Activated T-helper 17 cell treated with anti-CD3 and anti-CD28 coated beads, Interleukin-2, amount 50 U/mL, for 72 hours (primary cell): ENCODE data around the gene PDE3A. TPM values are rescaled to one million over a fixed set of nuclear protein-coding genes. Genes with fewer than 3 reads are reported as not detected.
"Not testable (repeated sequence)": the region's sequence is repeated elsewhere in the genome, so short reads cannot be mapped to it uniquely, and the experiment has no call there.

Experiments
- ATAC-seq: fragments of 150-1000 bp; cut with Tn5 transposase; replicated peaks from 2 replicates; pipeline ENCODE4 v1.10.0; 2021; ENCODE audit warnings: mild to moderate bottlenecking, moderate library complexity
- H3K27ac Mint-ChIP-seq: one replicate; pipeline ENCODE4 v1.8.0; 2022; ENCODE audit warnings: mixed read lengths
- H3K27me3 Mint-ChIP-seq: one replicate; pipeline ENCODE4 v1.8.0; 2022; ENCODE audit warnings: mixed read lengths
- H3K36me3 Mint-ChIP-seq: one replicate; pipeline ENCODE4 v1.8.0; 2022; ENCODE audit warnings: low read depth, mild to moderate bottlenecking, mixed read lengths
- H3K4me1 Mint-ChIP-seq: one replicate; pipeline ENCODE4 v1.8.0; 2022; ENCODE audit warnings: mixed read lengths
- H3K4me3 Mint-ChIP-seq: one replicate; pipeline ENCODE4 v1.8.0; 2022; ENCODE audit warnings: mild to moderate bottlenecking, mixed read lengths
- H3K9me3 Mint-ChIP-seq: one replicate; pipeline ENCODE4 v1.8.0; 2022; ENCODE audit warnings: mixed read lengths
- total RNA-seq, 2 donors: library from RNA; stranded (reverse); gene quantifications; one replicate each; pipeline ENCODE4 v1.2.3, GENCODE V29; 2022

PDE3A gene
- total RNA-seq, 2 donors from 2014 or later = not detected

DNA sequence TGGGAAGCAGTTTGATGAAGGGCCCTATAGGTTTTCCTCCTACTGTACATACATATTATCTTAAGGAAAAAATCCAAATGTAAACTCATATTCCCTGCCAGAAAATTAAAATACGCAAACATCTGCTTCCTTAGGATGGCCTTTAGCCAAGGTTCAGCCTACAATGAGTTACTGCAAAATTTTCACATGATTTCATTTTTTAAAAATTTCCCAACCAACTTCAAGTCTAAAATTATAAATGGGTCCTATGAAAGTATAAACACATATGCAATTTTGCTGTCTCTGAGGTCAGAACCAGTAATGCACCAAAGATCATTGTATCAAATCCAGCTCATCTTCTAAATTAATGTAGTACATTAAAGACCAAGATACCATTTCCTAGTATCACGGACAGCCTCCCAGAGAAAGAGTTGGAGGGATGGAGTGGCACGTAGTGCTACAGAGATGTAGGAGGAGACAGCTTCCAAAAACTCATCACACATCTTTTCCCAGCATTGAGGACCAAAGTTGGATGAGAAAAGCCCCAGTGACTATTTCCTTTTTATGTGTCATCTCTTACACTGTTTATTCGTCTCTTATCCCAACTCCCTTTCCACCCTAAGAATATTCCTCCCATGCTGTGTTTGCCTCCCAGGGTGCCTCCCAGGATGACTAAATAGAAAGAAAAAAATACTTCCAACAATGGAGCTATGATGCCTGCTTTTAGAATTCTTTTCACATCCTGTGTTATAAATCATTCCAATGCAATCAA is 234.5 kb downstream of the PDE3A start:
- no peak for ATAC-seq
- H3K36me3 Mint-ChIP-seq = no peaks in the 10 kb centered on the region
- no peaks in the 10 kb centered on the region for H3K9me3 Mint-ChIP-seq
- no peak overlapping the region for H3K4me3 Mint-ChIP-seq
- H3K27me3 Mint-ChIP-seq = no peaks in the 10 kb centered on the region
- H3K27ac Mint-ChIP-seq = no peak overlapping the region
- H3K4me1 Mint-ChIP-seq = no peaks in the 10 kb centered on the region

DNA sequence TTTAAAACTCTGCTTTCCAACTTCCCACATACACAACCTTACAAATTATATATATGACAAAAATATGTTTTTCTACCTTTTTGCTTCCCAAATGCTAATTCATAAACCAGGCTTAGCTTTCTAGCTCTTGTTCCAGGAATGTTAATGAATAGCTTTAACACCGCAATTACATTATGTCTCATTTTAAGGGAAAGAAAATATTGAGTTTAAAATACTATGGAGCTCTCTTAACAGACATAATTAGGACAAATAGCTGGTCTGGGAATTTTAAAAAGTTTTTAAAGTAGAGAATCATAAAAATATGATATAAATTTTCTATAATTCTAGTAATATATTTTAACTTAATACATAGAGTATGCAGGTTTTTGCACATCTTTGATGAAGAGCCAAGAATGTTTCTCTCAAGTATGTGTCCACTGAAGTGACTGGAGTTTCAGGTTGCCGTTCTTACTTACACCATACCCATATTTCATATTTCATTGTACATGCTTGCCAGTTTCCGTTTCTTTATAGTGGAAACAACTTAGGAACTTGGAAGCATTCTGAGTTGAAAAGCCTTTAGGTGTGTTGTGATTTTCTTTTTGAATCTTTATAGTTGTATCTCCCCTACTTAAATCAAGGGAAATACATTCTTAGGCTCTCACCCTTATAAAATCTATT is 236.2 kb downstream of the PDE3A start:
- no peaks in the 10 kb centered on the region for H3K36me3 Mint-ChIP-seq
- no peak for ATAC-seq
- no peak overlapping the region for H3K4me3 Mint-ChIP-seq
- no peaks in the 10 kb centered on the region for H3K9me3 Mint-ChIP-seq
- no peak overlapping the region for H3K27ac Mint-ChIP-seq
- H3K27me3 Mint-ChIP-seq = no peaks in the 10 kb centered on the region
- H3K4me1 Mint-ChIP-seq = no peaks in the 10 kb centered on the region

- not testable (repeated sequence) for H3K27me3 Mint-ChIP-seq, H3K4me3 Mint-ChIP-seq, H3K9me3 Mint-ChIP-seq, H3K4me1 Mint-ChIP-seq, H3K27ac Mint-ChIP-seq, ATAC-seq, H3K36me3 Mint-ChIP-seq
Measured at GRCh38 chr12:20615020-20615419, 246.7 kb downstream of the PDE3A start.

DNA sequence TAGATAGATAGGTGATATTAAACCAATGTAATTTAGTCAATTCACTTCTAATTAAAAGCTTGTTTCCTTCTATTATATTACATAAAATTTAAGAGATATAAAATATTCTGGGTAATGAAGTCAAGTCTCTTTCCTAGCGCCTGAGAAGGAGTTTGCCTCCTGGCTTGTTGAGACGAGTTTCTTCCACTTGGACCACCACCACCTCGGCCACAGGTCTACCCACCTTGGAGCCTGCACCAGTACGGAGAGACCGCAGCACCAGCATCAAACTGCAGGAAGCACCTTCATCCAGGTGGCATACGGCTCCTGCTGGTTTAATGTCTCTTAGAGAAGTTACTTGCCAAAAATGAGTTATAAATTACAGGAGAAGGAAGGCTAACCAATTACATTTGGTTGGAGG is 247.8 kb downstream of the PDE3A start:
- Mint-ChIP-seq H3K9me3 (no peaks in the 10 kb centered on the region), H3K36me3 (no peaks in the 10 kb centered on the region), H3K27me3 (peaks cover 3% of the 10 kb centered on the region), H3K4me1 (no peaks in the 10 kb centered on the region), H3K4me3 (no peak overlapping the region), H3K27ac (no peak overlapping the region)
- ATAC-seq = no peak

GRCh38 chr12:20620261-20620660 is 251.9 kb downstream of the PDE3A start:
- Mint-ChIP-seq H3K9me3 (no peaks in the 10 kb centered on the region), H3K36me3 (no peaks in the 10 kb centered on the region), H3K27ac (no peak overlapping the region), H3K4me1 (no peaks in the 10 kb centered on the region), H3K4me3 (no peak overlapping the region), H3K27me3 (peaks cover 3% of the 10 kb centered on the region)
- ATAC-seq = no peak

- Mint-ChIP-seq H3K4me3 (no peak overlapping the region), H3K36me3 (no peaks in the 10 kb centered on the region), H3K9me3 (no peaks in the 10 kb centered on the region), H3K27ac (no peak overlapping the region), H3K4me1 (no peaks in the 10 kb centered on the region), H3K27me3 (no peaks in the 10 kb centered on the region)
- ATAC-seq = no peak
Measured at GRCh38 chr12:20624718-20625117, 256.4 kb downstream of the PDE3A start.

DNA sequence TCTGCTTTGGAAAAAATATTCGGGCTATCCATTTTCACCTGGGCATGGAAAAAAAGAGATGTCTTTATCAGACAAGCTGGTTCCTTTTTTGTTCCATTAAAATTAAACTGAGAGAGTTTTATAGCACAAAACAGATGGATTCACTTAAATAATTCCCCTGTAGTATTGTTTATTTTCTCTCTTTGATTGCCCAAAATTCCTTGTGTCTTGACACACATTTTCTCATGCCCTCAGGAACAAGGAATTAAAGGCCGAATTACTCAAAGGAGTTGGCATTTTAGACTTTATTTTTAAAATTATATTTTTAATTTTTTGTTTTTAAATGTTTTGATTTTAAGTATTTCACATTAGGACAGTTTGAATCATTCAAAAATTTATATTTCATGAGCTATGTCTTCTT is 257.2 kb downstream of the PDE3A start:
- Mint-ChIP-seq H3K9me3 (no peaks in the 10 kb centered on the region), H3K27ac (no peak overlapping the region), H3K4me1 (no peaks in the 10 kb centered on the region), H3K27me3 (no peaks in the 10 kb centered on the region), H3K4me3 (no peak overlapping the region), H3K36me3 (no peaks in the 10 kb centered on the region)
- ATAC-seq = no peak

- Mint-ChIP-seq H3K27ac (no peak overlapping the region), H3K9me3 (no peaks in the 10 kb centered on the region), H3K4me1 (no peaks in the 10 kb centered on the region), H3K36me3 (no peaks in the 10 kb centered on the region), H3K27me3 (no peaks in the 10 kb centered on the region), H3K4me3 (no peak overlapping the region)
- ATAC-seq = no peak
Measured at GRCh38 chr12:20627001-20627588, 258.8 kb downstream of the PDE3A start.

DNA sequence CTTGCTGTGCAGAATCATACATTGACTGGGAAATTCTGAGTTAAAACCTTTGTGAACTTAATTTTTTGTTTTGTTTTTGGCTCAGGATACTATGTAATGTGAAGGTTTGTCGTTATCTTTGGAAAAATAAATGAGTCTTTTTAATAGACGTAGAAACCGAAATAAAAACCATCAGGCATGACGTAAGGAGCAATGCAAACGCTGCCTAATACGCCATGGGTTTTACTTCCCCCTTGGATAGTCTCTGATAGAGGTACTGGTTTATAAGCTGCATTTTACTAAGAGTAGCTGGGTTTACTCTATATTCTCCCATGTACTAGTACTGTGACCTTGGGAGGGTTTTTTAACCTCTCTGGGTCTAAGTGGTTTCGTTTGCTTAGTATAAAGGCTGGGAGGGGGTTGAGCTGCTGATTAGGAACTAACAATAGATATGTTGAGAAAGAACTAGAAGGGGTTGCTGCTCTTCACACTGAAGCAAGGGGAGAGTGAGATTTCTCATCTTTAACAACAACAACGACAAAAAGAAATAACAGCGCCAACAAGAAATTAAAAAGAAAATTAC is 260.0 kb downstream of the PDE3A start:
- no peak overlapping the region for H3K27ac Mint-ChIP-seq
- no peaks in the 10 kb centered on the region for H3K36me3 Mint-ChIP-seq
- no peak for ATAC-seq
- H3K9me3 Mint-ChIP-seq = no peaks in the 10 kb centered on the region
- H3K27me3 Mint-ChIP-seq = no peaks in the 10 kb centered on the region
- H3K4me3 Mint-ChIP-seq = no peak overlapping the region
- H3K4me1 Mint-ChIP-seq = no peaks in the 10 kb centered on the region

- Mint-ChIP-seq H3K9me3 (no peaks in the 10 kb centered on the region), H3K4me1 (no peaks in the 10 kb centered on the region), H3K36me3 (no peaks in the 10 kb centered on the region), H3K27me3 (no peaks in the 10 kb centered on the region), H3K27ac (no peak overlapping the region), H3K4me3 (no peak overlapping the region)
- ATAC-seq = no peak
Measured at GRCh38 chr12:20628999-20629398, 260.7 kb downstream of the PDE3A start.

GRCh38 chr12:20629414-20630156 is 261.2 kb downstream of the PDE3A start:
- Mint-ChIP-seq H3K4me1 (no peaks in the 10 kb centered on the region), H3K27me3 (no peaks in the 10 kb centered on the region), H3K9me3 (no peaks in the 10 kb centered on the region), H3K27ac (no peak overlapping the region), H3K36me3 (no peaks in the 10 kb centered on the region), H3K4me3 (no peak overlapping the region)
- ATAC-seq = no peak

GRCh38 chr12:20631711-20632110 is 263.4 kb downstream of the PDE3A start:
- Mint-ChIP-seq H3K9me3 (no peaks in the 10 kb centered on the region), H3K27me3 (no peaks in the 10 kb centered on the region), H3K4me1 (no peaks in the 10 kb centered on the region), H3K4me3 (no peak overlapping the region), H3K27ac (no peak overlapping the region), H3K36me3 (no peaks in the 10 kb centered on the region)
- ATAC-seq = no peak

- Mint-ChIP-seq H3K4me3 (no peak overlapping the region), H3K9me3 (no peaks in the 10 kb centered on the region), H3K36me3 (no peaks in the 10 kb centered on the region), H3K27me3 (no peaks in the 10 kb centered on the region), H3K27ac (no peak overlapping the region), H3K4me1 (no peaks in the 10 kb centered on the region)
- ATAC-seq = no peak
Measured at GRCh38 chr12:20641106-20641505, 272.8 kb downstream of the PDE3A start.

DNA sequence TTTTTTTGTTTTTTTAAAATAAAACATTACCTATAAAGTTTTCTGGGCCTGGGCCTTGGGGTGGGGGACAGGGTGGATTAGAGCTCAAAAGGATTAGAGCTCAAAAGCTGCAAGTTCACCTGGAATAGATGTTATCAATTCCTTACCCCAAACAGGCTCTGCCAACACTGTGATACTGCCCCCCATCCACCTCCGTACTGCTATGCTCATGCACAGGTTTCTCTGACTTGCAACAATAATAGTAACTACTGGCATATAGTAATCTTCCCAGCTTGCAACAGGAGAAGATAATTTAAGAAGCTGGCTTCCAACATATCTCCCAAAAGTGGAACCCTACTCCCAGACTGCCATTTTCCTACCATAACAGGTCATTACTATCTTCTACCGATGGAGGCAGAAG is 275.5 kb downstream of the PDE3A start:
- H3K4me1 Mint-ChIP-seq = no peaks in the 10 kb centered on the region
- H3K27ac Mint-ChIP-seq = no peak overlapping the region
- no peaks in the 10 kb centered on the region for H3K9me3 Mint-ChIP-seq

More for the DNA sequence above, 275.5 kb downstream of the PDE3A start:
- Mint-ChIP-seq H3K36me3 (no peaks in the 10 kb centered on the region), H3K27me3 (no peaks in the 10 kb centered on the region), H3K4me3 (no peak overlapping the region)
- ATAC-seq = no peak
